CD4-positive, alpha-beta T cell treated with Interleukin-12 subunit alpha and Interleukin-12 subunit beta, for 1 hour (primary cell): ENCODE data around the gene CLEC18A.
"Not testable (repeated sequence)": the region's sequence is repeated elsewhere in the genome, so short reads cannot be mapped to it uniquely, and the experiment has no call there.

Experiments used
- DNase-seq: peaks from one replicate; pipeline ENCODE4 v3.0.0-alpha.2; 2020

The CLEC18A gene

GRCh38 chr16:69952572-69953355 lies 1.6 kb downstream of the CLEC18A start:
- DNase-seq, result not testable (repeated sequence)

GRCh38 chr16:69954241-69954640 lies 3.1 kb downstream of the CLEC18A start:
- not testable (repeated sequence) for DNase-seq

GRCh38 chr16:69963312-69963711 lies 12.2 kb downstream of the CLEC18A start:
- not testable (repeated sequence) for DNase-seq

- not testable (repeated sequence) for DNase-seq
These were observed 14.0 kb downstream of the CLEC18A start for GRCh38 chr16:69964960-69965660.

GRCh38 chr16:69965661-69966054 lies 14.5 kb downstream of the CLEC18A start:
- not testable (repeated sequence) for DNase-seq

GRCh38 chr16:69967688-69968087 lies 16.6 kb downstream of the CLEC18A start:
- not testable (repeated sequence) for DNase-seq

- DNase-seq, result not testable (repeated sequence)
These were observed 17.0 kb downstream of the CLEC18A start for GRCh38 chr16:69968125-69968524.

- DNase-seq, result not testable (repeated sequence)
These were observed 18.5 kb downstream of the CLEC18A start for GRCh38 chr16:69969657-69970056.

GRCh38 chr16:69972120-69972519 lies 21.0 kb downstream of the CLEC18A start:
- not testable (repeated sequence) for DNase-seq

GRCh38 chr16:69972935-69973334 lies 21.8 kb downstream of the CLEC18A start:
- not testable (repeated sequence) for DNase-seq

GRCh38 chr16:69985196-69985595 lies 34.1 kb downstream of the CLEC18A start:
- DNase-seq, result not testable (repeated sequence)

- not testable (repeated sequence) for DNase-seq
These were observed 46.8 kb downstream of the CLEC18A start for GRCh38 chr16:69997956-69998355.

- not testable (repeated sequence) for DNase-seq
These were observed 48.7 kb downstream of the CLEC18A start for GRCh38 chr16:69999801-70000200.

- not testable (repeated sequence) for DNase-seq
These were observed 52.4 kb downstream of the CLEC18A start for GRCh38 chr16:70003511-70003910.

GRCh38 chr16:70008604-70009003 lies 57.5 kb downstream of the CLEC18A start:
- not testable (repeated sequence) for DNase-seq

GRCh38 chr16:70010615-70011014 lies 59.5 kb downstream of the CLEC18A start:
- not testable (repeated sequence) for DNase-seq

GRCh38 chr16:70011120-70011519 lies 60.0 kb downstream of the CLEC18A start:
- DNase-seq, result not testable (repeated sequence)

GRCh38 chr16:70012354-70012753 lies 61.2 kb downstream of the CLEC18A start:
- DNase-seq, result not testable (repeated sequence)

GRCh38 chr16:70012951-70013350 lies 61.8 kb downstream of the CLEC18A start:
- DNase-seq, result not testable (repeated sequence)
